Activated T-helper 2 cell treated with anti-CD3 and anti-CD28 coated beads, Interferon-gamma antibody, Interleukin-2, Interleukin-4, amounts not matched to agents 10 μg/mL and 5 μg/mL and 100 μg/mL, durations not matched to agents 14 hours and 24 hours and 36 hours (primary cell): ENCODE results near the gene CACNB1. TPM values are rescaled to one million over a fixed set of nuclear protein-coding genes. Genes with fewer than 3 reads are reported as not detected.

Experiments used
- DNase-seq: peaks from one replicate; pipeline ENCODE4 v3.0.0; 2021; ENCODE audit warnings: low spot score
- H3K27ac Mint-ChIP-seq: one replicate; pipeline ENCODE4 v1.8.0; 2021; ENCODE audit warnings: mixed read lengths
- H3K27me3 Mint-ChIP-seq: one replicate; pipeline ENCODE4 v1.8.0; 2021; ENCODE audit warnings: low read depth, mixed read lengths
- H3K36me3 Mint-ChIP-seq: one replicate; pipeline ENCODE4 v1.8.0; 2021; ENCODE audit warnings: low read depth, mixed read lengths
- H3K4me1 Mint-ChIP-seq: one replicate; pipeline ENCODE4 v1.8.0; 2021; ENCODE audit warnings: low read depth, mixed read lengths
- H3K4me3 Mint-ChIP-seq: one replicate; pipeline ENCODE4 v1.8.0; 2021; ENCODE audit warnings: low read depth, mild to moderate bottlenecking, moderate library complexity, mixed read lengths
- H3K9me3 Mint-ChIP-seq: one replicate; pipeline ENCODE4 v1.8.0; 2021; ENCODE audit warnings: mixed read lengths
- intact Hi-C: fragments of 100-400 bp; cut with micrococcal nuclease; formaldehyde crosslinking; loops from one replicate; pipeline ENCODE4 v1.15.1; 2023
- total RNA-seq: library from RNA; stranded (reverse); gene quantifications from 2 replicates; pipeline ENCODE4 v1.2.3, GENCODE V29; 2022

The CACNB1 gene
- total RNA-seq, 1 donor from 2014 or later = 21.1 TPM

GRCh38 chr17:39235555-39236449, 38.3 kb upstream of the CACNB1 start:
- DNase-seq = peak; percentile 45
- Mint-ChIP-seq H3K27ac (no peak overlapping the region), H3K4me1 (peaks cover 20% of the 10 kb centered on the region), H3K36me3 (no peaks in the 10 kb centered on the region), H3K4me3 (no peak overlapping the region), H3K9me3 (no peaks in the 10 kb centered on the region), H3K27me3 (peaks cover 3% of the 10 kb centered on the region)
- intact Hi-C loops = loop anchor here (10.0 kb wide), 1 partner anchor 71 kb away; the partner anchor contains the start of gene ARL5C

GRCh38 chr17:39231591-39232551, 34.4 kb upstream of the CACNB1 start:
- Mint-ChIP-seq H3K4me1 (peaks cover 6% of the 10 kb centered on the region), H3K36me3 (no peaks in the 10 kb centered on the region), H3K4me3 (no peak overlapping the region), H3K27me3 (peaks cover 21% of the 10 kb centered on the region), H3K9me3 (no peaks in the 10 kb centered on the region), H3K27ac (no peak overlapping the region)
- peak; percentile 31 for DNase-seq
- intact Hi-C loops = loop anchor here (2.0 to 10.0 kb wide), 2 partner anchors 25 to 67 kb away; partner anchors contain the start of gene ARL5C

GRCh38 chr17:39231091-39231561, 33.7 kb upstream of the CACNB1 start:
- H3K4me3 Mint-ChIP-seq = no peak overlapping the region
- H3K36me3 Mint-ChIP-seq = no peaks in the 10 kb centered on the region
- H3K4me1 Mint-ChIP-seq = peaks cover 6% of the 10 kb centered on the region
- intact Hi-C loops = loop anchor here (2.0 to 10.0 kb wide), 2 partner anchors 24 to 66 kb away; partner anchors contain the start of gene ARL5C
- H3K27me3 Mint-ChIP-seq = peaks cover 27% of the 10 kb centered on the region
- H3K9me3 Mint-ChIP-seq = no peaks in the 10 kb centered on the region
- H3K27ac Mint-ChIP-seq = no peak overlapping the region
- DNase-seq = no peak

GRCh38 chr17:39230361-39230760, 32.9 kb upstream of the CACNB1 start:
- DNase-seq = no peak
- intact Hi-C loops = loop anchor here (2.0 to 10.0 kb wide), 2 partner anchors 24 to 66 kb away; partner anchors contain the start of gene ARL5C
- Mint-ChIP-seq H3K36me3 (no peaks in the 10 kb centered on the region), H3K9me3 (no peaks in the 10 kb centered on the region), H3K4me3 (no peak overlapping the region), H3K27ac (no peak overlapping the region), H3K27me3 (peaks cover 30% of the 10 kb centered on the region), H3K4me1 (peaks cover 7% of the 10 kb centered on the region)

- Mint-ChIP-seq H3K4me1 (peaks cover 7% of the 10 kb centered on the region), H3K36me3 (no peaks in the 10 kb centered on the region), H3K27ac (no peak overlapping the region), H3K27me3 (peaks cover 32% of the 10 kb centered on the region), H3K9me3 (no peaks in the 10 kb centered on the region), H3K4me3 (no peak overlapping the region)
- intact Hi-C loops = loop anchor here (10.0 kb wide), 1 partner anchor 375 kb away; the partner anchor contains the start of gene NEUROD2
- no peak for DNase-seq
These were observed 31.9 kb upstream of the CACNB1 start for GRCh38 chr17:39229274-39229913.

- Mint-ChIP-seq H3K4me1 (peaks cover 7% of the 10 kb centered on the region), H3K27me3 (peaks cover 49% of the 10 kb centered on the region), H3K9me3 (no peaks in the 10 kb centered on the region)
These were observed 30.0 kb upstream of the CACNB1 start for GRCh38 chr17:39227364-39227919.

GRCh38 chr17:39225959-39226683, 28.7 kb upstream of the CACNB1 start:
- H3K9me3 Mint-ChIP-seq = no peaks in the 10 kb centered on the region

More at GRCh38 chr17:39227364-39227919, 30.0 kb upstream of the CACNB1 start:
- Mint-ChIP-seq H3K4me3 (no peak overlapping the region), H3K27ac (no peak overlapping the region), H3K36me3 (no peaks in the 10 kb centered on the region)
- no peak for DNase-seq
- intact Hi-C loops = loop anchor here (10.0 kb wide), 1 partner anchor 377 kb away; the partner anchor contains the start of gene NEUROD2

GRCh38 chr17:39225308-39225958, 28.0 kb upstream of the CACNB1 start, which contains the start of gene STAC2:
Gene STAC2 (minus strand): TSS chr17:39225945. CDS start chr17:39225502, 443 bp downstream.
- H3K4me3 Mint-ChIP-seq = peak within 1 kb of the TSS; percentile 37
- intact Hi-C loops = loop anchor here (10.0 kb wide), 1 partner anchor 379 kb away; the partner anchor contains the start of gene NEUROD2
- no peak for DNase-seq
- H3K36me3 Mint-ChIP-seq = no peaks in the 10 kb centered on the region
- H3K9me3 Mint-ChIP-seq = no peaks in the 10 kb centered on the region
- peaks cover 3% of the 10 kb centered on the region for H3K4me1 Mint-ChIP-seq
- H3K27ac Mint-ChIP-seq = no peak within 1 kb of the TSS
- H3K27me3 Mint-ChIP-seq = peaks cover 46% of the 10 kb centered on the region

More at GRCh38 chr17:39225959-39226683, 28.7 kb upstream of the CACNB1 start:
- intact Hi-C loops = loop anchor here (10.0 kb wide), 1 partner anchor 379 kb away; the partner anchor contains the start of gene NEUROD2
- Mint-ChIP-seq H3K27me3 (peaks cover 46% of the 10 kb centered on the region), H3K36me3 (no peaks in the 10 kb centered on the region), H3K27ac (no peak overlapping the region), H3K4me1 (peaks cover 3% of the 10 kb centered on the region), H3K4me3 (peak overlapping the region; percentile 37)
- DNase-seq = no peak

- DNase-seq = no peak
- intact Hi-C loops = loop anchor here (10.0 kb wide), 1 partner anchor 380 kb away; the partner anchor contains the start of gene NEUROD2
- Mint-ChIP-seq H3K27me3 (peaks cover 46% of the 10 kb centered on the region), H3K36me3 (no peaks in the 10 kb centered on the region), H3K4me3 (peak overlapping the region; percentile 30), H3K4me1 (peaks cover 3% of the 10 kb centered on the region), H3K9me3 (no peaks in the 10 kb centered on the region), H3K27ac (no peak overlapping the region)
These were observed 27.4 kb upstream of the CACNB1 start for GRCh38 chr17:39224778-39225307.

- peaks cover 3% of the 10 kb centered on the region for H3K4me1 Mint-ChIP-seq
- H3K4me3 Mint-ChIP-seq = no peak overlapping the region
- H3K27ac Mint-ChIP-seq = no peak overlapping the region
- intact Hi-C loops = loop anchor here (10.0 kb wide), 1 partner anchor 381 kb away; the partner anchor contains the start of gene NEUROD2
- DNase-seq = no peak
- H3K9me3 Mint-ChIP-seq = no peaks in the 10 kb centered on the region
- H3K36me3 Mint-ChIP-seq = no peaks in the 10 kb centered on the region
- H3K27me3 Mint-ChIP-seq = peaks cover 46% of the 10 kb centered on the region
These were observed 26.7 kb upstream of the CACNB1 start for GRCh38 chr17:39223907-39224777.
